Limb (tissue), 2 donors: Measurements from ENCODE around the gene RNF169.
"Not testable (repeated sequence)": the region's sequence is repeated elsewhere in the genome, so short reads cannot be mapped to it uniquely, and the experiment has no call there.

Source experiments
- DNase-seq, 2 donors: peaks; one replicate each; pipeline ENCODE4 v3.0.0-alpha.2; 2016; ENCODE audit errors: extremely low spot score in 2 of 2

RNF169 gene

GRCh38 chr11:74768172-74768651 is 19.6 kb downstream of the RNF169 start:
- not testable (repeated sequence) for DNase-seq

- no peak for DNase-seq
These were observed 20.5 kb downstream of the RNF169 start for GRCh38 chr11:74769055-74769707.

- no peak for DNase-seq
These were observed 21.8 kb downstream of the RNF169 start for GRCh38 chr11:74770456-74770855.

- no peak for DNase-seq
These were observed 22.5 kb downstream of the RNF169 start for GRCh38 chr11:74771139-74771538.

GRCh38 chr11:74773476-74773875 is 24.8 kb downstream of the RNF169 start:
- DNase-seq, result no peak

DNA sequence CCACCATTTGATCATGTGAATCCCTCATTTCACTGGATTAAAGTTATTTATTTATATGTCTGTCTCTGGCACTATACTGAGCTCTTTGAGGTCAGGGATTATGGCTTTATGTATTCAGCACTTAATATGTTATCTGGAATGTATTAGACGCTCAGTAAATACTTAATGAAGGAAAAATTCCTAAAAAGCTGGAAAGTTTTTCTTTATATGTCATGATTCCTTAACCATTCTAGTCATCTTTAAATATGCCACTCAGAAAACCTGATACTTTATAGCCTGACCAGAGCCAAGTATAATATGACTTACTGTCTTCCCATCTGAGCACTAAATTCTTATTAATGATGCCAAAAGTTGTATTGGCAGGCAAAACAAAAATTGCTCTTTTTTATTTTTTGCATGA is 27.1 kb downstream of the RNF169 start:
- DNase-seq, result no peak

DNA sequence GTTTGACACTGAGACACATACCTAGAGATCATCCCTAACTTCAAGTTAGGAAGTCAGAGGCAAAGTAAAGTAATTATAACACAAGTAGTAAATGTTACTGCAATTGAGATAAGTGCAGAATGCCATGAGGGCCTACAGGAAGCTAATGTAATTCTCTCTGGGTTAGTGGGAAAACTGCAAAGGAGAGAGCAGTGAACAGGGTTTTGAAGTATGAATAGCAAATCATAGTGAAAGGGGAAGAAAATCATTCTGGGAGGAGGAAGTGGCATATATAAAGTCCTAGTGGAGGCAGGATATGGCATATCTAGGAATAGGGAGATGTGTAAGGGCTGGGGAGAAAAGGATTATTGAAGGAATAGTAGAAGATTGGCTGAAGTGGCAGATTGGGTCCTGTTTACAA is 27.9 kb downstream of the RNF169 start:
- no peak for DNase-seq

DNA sequence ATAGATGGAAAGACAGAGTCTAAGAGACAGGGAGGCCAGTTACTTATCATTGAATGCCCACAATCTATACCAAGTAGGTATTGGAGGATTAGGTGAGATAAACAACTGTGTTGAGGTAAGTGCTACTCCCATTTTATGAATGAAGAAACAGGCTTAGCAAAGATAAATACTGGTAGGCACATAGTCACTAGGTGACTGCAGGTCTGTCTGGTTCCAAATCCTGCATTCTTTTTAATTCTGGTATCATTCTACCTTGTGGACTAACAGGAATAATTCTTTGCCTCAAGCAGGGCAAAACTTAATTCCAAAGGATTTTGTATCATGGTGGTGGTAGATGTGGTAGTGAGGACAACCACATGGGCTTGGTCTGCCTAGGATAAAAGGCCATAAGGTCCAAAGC is 28.4 kb downstream of the RNF169 start:
- DNase-seq, result no peak

- no peak for DNase-seq
These were observed 29.2 kb downstream of the RNF169 start for GRCh38 chr11:74777877-74778276.

GRCh38 chr11:74778581-74778980 is 29.9 kb downstream of the RNF169 start:
- no peak for DNase-seq

DNA sequence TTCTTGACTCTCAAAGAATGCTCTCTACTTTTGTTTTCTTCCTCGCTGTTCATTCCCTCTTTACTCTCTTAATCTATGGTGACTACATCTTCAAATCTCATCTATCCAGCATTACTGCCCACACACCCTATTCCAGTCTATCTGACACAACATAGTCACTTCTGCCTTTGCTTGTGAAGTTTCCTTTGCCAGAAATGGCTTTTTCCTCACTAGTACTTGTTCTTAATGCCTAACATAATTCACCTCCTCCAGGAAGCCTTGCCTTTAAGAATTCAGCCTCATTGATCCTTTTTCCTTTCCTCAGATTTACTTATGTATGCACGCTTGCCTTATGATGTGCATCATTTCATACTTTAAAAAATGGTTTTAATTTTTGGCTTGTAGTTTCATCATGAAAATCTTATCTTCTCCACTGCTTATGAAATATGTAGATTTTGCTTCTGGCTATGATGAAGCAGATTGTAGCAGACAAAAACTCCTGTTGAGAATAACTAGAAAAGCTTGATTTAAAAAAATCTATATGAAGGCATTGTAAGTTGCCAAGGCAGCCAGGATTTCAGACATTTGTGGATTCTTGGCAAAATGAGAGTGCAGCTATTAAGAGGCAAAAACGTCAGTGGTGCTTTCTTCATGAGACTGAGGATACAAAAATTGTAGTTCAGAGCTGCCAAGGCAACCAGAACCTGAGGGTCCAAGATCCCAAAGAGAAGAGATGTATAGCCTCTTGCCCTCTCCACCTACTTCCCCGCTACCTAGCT is 31.8 kb downstream of the RNF169 start:
- peak in 1 of 2 donors; percentile 6 for DNase-seq

DNA sequence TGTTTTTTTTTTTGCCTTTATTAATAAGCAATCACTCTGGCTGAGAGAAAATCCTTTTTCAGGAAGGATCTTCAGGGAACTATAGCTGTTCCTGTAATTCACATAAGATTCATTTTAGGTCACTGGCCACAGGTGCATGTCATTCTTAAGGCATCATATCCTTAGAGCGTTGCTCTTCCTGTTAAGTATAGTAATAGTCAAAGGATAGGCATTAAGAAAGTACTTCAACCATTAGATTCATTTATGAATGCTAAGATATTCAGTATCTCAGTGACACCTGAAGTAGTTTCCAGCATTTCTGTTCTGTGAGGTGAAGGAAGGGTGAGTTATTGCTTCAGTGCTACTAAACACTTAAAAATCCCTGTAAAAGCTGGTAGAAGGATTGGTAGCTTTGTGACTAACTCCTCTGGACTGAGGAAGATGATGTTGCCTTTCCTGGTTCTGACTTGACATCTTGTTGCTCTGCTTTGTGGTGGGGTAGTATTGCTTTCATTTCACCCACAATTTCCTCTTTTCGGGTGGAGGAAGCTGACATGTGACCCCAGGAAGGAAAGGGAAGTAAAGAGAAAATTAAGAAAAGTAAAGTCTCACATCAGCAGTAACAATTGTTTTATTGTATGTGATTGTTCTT is 34.7 kb downstream of the RNF169 start:
- no peak for DNase-seq

DNA sequence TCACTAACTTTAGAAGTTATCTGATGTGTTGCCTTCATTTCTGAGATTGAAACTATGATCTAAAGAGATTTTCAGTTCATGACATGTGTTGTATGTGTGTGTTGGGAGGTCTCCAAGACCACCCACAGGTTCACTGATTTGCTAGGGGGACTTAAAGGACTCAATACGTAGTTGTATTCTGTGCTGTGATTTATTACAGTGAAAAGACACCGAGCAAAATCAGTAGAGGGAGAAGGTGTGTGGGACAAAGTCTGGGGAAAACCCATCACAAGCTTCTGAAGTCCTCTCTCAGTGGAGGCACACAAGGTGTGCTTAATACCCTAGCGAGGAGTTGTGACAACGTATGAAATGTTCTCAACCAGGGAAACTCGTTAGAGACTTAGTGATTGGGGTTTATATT is 35.6 kb downstream of the RNF169 start:
- DNase-seq, result no peak

DNA sequence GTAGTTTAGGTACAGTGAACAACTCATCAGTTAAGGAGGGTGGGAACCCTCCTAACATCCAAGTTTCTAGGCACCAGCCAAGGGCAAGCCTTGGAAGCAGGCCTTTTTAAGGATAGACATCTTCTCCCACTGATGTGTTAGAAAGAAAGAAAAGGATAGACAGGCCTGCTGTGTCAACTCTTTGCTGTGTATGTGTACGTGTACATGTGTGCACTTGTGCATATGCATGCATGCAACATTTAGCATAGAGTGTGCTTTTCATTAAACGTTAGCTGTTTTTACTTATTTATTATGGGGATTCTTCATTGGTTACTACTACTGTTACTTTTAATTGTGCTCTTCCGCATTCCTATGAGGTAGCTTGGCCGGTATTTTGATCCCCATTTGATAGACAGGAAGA is 36.1 kb downstream of the RNF169 start:
- DNase-seq, result no peak

DNA sequence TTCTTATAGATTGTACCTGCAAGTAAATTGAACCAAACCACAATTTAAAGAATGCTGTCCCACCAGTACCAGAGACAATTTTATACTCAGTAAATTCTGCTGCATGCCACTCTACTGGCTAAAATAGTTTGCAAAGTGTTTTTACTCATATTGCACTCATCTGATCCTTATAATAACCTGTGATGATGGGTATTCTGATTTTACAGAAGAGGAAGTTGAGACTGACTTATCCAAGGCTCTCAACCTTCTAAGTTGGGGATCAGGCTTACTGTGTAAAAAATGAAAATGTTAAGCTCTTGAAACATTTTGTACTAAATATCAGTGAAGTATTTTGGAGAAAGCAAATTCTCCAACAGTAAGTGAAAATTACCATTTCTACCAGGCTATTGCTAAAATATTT is 37.9 kb downstream of the RNF169 start:
- no peak for DNase-seq

DNA sequence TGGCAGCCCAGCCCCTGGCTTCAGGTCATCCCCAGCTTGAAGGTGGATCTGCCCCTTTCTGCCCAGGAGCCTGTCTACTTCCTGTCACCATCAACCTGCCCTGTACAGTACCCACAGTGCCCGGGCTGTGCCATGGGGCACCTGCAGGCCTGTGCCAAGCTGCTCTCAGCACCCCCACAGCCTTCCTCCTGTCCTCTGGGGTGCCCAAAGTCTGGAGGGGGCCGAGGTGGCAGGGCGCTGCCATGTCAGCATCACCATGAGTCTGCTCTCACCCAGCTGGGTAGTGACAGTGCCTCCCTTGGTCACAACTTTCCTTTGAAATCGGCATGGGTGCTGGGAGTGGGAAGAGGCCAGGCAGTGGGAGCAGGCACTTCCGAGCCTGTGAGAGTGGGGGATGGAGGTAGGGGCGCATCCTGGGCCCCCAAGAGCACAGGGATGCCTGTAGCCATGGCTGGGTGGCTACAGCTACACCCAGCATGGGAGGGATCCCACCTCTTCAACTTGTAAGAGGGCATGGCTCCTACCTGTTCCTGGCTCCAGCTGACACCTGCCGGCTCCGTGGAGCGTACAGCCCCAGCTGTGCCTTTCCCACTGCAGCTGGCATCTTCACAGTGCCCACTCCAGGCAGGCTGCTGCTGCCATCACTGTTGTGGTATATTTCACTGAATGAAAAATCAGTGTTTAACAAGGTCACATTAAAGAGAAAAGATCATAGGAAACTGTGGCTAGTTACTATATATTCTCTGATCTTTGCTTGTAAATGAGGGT is 42.9 kb downstream of the RNF169 start:
- no peak for DNase-seq

- DNase-seq, result no peak
These were observed 57.6 kb downstream of the RNF169 start for GRCh38 chr11:74806267-74806666.

- no peak for DNase-seq
These were observed 61.2 kb downstream of the RNF169 start for GRCh38 chr11:74809801-74810200.

- DNase-seq, result no peak
These were observed 67.3 kb downstream of the RNF169 start for GRCh38 chr11:74815966-74816365.

DNA sequence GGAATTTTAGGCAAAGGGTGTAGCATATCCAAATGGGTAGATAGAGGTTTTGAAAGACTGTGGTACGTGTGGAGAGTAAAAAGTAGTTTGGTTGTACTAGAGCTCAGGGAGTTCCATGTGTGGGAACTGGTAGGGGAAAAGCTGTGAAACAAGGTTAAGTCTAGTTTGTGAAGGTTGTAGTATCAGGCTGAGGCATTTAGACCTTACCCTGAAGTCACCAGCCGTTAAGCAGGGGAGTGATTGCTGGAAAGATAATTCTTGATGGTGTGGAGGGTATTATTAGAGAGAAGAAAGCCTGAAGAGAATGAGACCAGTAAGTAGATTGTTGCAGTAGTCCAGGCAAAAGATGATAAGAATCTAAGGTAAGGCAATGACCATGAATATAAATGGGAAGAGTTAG is 68.0 kb downstream of the RNF169 start:
- no peak for DNase-seq

GRCh38 chr11:74818283-74818946 is 69.8 kb downstream of the RNF169 start:
- no peak for DNase-seq
